Trophoblast cell (in vitro differentiated cells and primary cell): Measurements from ENCODE around the gene SPATA33.
A peak's percentile ranks its signal among the peaks of the same experiment; 100 is the strongest.

ENCODE experiments used
- DNase-seq, 2 donors: peaks; one replicate each; pipeline ENCODE4 v3.0.0-alpha.2; 2016
- H2AFZ ChIP-seq: 2 replicates; pipeline ENCODE4 v1.6.1; 2013; ENCODE audit warnings: low read length, moderate library complexity, mild to moderate bottlenecking; ENCODE audit not compliant: insufficient read depth, poor library complexity
- H2AK5ac ChIP-seq: 2 replicates; pipeline ENCODE4 v1.6.1; 2013; ENCODE audit warnings: mild to moderate bottlenecking, low read length
- H2BK120ac ChIP-seq: 2 replicates; pipeline ENCODE4 v1.6.1; 2013; ENCODE audit warnings: low read length, mild to moderate bottlenecking, moderate library complexity; ENCODE audit not compliant: insufficient read depth, poor library complexity
- H2BK12ac ChIP-seq: 2 replicates; pipeline ENCODE4 v1.6.1; 2013; ENCODE audit warnings: mild to moderate bottlenecking, low read length, moderate library complexity
- H2BK5ac ChIP-seq: 2 replicates; pipeline ENCODE4 v1.6.1; 2013; ENCODE audit warnings: low read length, low read depth, moderate library complexity, mild to moderate bottlenecking; ENCODE audit not compliant: poor library complexity
- H3K14ac ChIP-seq: 2 replicates; pipeline ENCODE4 v1.6.1; 2013; ENCODE audit warnings: mild to moderate bottlenecking, low read length
- H3K18ac ChIP-seq: 2 replicates; pipeline ENCODE4 v1.6.1; 2013; ENCODE audit warnings: mild to moderate bottlenecking, low read length
- H3K23ac ChIP-seq: 2 replicates; pipeline ENCODE4 v1.6.1; 2013; ENCODE audit warnings: low read length
- H3K27ac ChIP-seq: 2 replicates; pipeline ENCODE4 v1.5.1; 2013; ENCODE audit warnings: low read depth, mild to moderate bottlenecking, inconsistent platforms, low read length, moderate library complexity
- H3K27me3 ChIP-seq: 2 replicates; pipeline ENCODE4 v1.6.1; 2013; ENCODE audit warnings: inconsistent platforms, mild to moderate bottlenecking, low read length, moderate library complexity; ENCODE audit not compliant: insufficient read depth
- H3K36me3 ChIP-seq, 2 experiments: 1 replicate in 1 of 2; 2 replicates in 1 of 2; pipeline ENCODE4 v1.6.1; 2013; ENCODE audit warnings: low read length in 2 of 2, mild to moderate bottlenecking in 2 of 2, moderate library complexity in 1 of 2; ENCODE audit not compliant: insufficient read depth in 2 of 2, control insufficient read depth in 1 of 2
- H3K4ac ChIP-seq: 2 replicates; pipeline ENCODE4 v1.6.1; 2013; ENCODE audit warnings: low read depth, mild to moderate bottlenecking, low read length, moderate library complexity
- H3K4me1 ChIP-seq, 2 experiments: 1 replicate in 1 of 2; 2 replicates in 1 of 2; pipeline ENCODE4 v1.6.1; 2013; ENCODE audit warnings: low read length in 2 of 2, mild to moderate bottlenecking in 2 of 2, moderate library complexity in 1 of 2; ENCODE audit not compliant: insufficient read depth in 2 of 2, control insufficient read depth in 1 of 2
- H3K4me2 ChIP-seq: 2 replicates; pipeline ENCODE4 v1.6.1; 2013; ENCODE audit warnings: inconsistent platforms, mild to moderate bottlenecking, low read length, moderate library complexity
- H3K4me3 ChIP-seq: 2 replicates; pipeline ENCODE4 v1.5.1; 2013; ENCODE audit warnings: mild to moderate bottlenecking, low read depth, low read length, inconsistent platforms
- H3K79me1 ChIP-seq: one replicate; pipeline ENCODE4 v1.6.1; 2013; ENCODE audit warnings: low read length
- H3K79me2 ChIP-seq: 2 replicates; pipeline ENCODE4 v1.6.1; 2013; ENCODE audit warnings: low read length, mild to moderate bottlenecking; ENCODE audit not compliant: control insufficient read depth, insufficient read depth, poor library complexity
- H3K9ac ChIP-seq: 2 replicates; pipeline ENCODE4 v1.6.1; 2013; ENCODE audit warnings: mild to moderate bottlenecking, low read length
- H3K9me3 ChIP-seq: 2 replicates; pipeline ENCODE4 v1.6.1; 2013; ENCODE audit warnings: low read depth, mild to moderate bottlenecking, control low read depth, inconsistent platforms, low read length; ENCODE audit not compliant: insufficient read depth
- H4K12ac ChIP-seq: 2 replicates; pipeline ENCODE4 v1.6.1; 2013; ENCODE audit warnings: low read depth, mild to moderate bottlenecking, low read length, moderate library complexity
- H4K8ac ChIP-seq: 2 replicates; pipeline ENCODE4 v1.6.1; 2013; ENCODE audit warnings: low read depth, mild to moderate bottlenecking, low read length, moderate library complexity
- H4K91ac ChIP-seq: one replicate; pipeline ENCODE4 v1.6.1; 2013; ENCODE audit warnings: low read depth, mild to moderate bottlenecking, low read length, moderate library complexity
- WGBS: extraction: QIAGEN DNeasy Blood & Tissue Kit; methylation state at CpG from one replicate; pipeline ENCODE4 v1.1.7; 2013; ENCODE audit warnings: missing lambda C conversion rate; ENCODE audit not compliant: insufficient read length, insufficient coverage; ENCODE audit errors: extremely low coverage; 5-methylcytosine and 5-hydroxymethylcytosine counted together

SPATA33 gene

GRCh38 chr16:89613231-89613953, 44.2 kb upstream of the SPATA33 start, which contains the start of gene DPEP1:
DPEP1 (plus strand) TSS chr16:89613642; CDS start chr16:89630411, 16,769 bp downstream.
- Histone ChIP-seq H2AFZ (no peak within 1 kb of the TSS), H4K12ac (no peak within 1 kb of the TSS), H2BK5ac (no peak within 1 kb of the TSS), H2BK12ac (no peak within 1 kb of the TSS), H3K4me2 (no peak within 1 kb of the TSS), H3K27ac (no peak within 1 kb of the TSS), H3K36me3 (no peaks in the 10 kb centered on the region), H3K18ac (no peak within 1 kb of the TSS), H3K4ac (no peak within 1 kb of the TSS), H3K4me3 (peak within 1 kb of the TSS; percentile 23), H2BK120ac (no peak within 1 kb of the TSS), H4K8ac (no peak within 1 kb of the TSS), H3K79me1 (no peaks in the 10 kb centered on the region), H3K79me2 (no peaks in the 10 kb centered on the region), H4K91ac (no peak within 1 kb of the TSS), H2AK5ac (no peak within 1 kb of the TSS), H3K27me3 (no peaks in the 10 kb centered on the region), H3K23ac (no peak within 1 kb of the TSS), H3K9ac (no peak within 1 kb of the TSS), H3K9me3 (no peaks in the 10 kb centered on the region), H3K14ac (no peak within 1 kb of the TSS), H3K4me1 (no peaks in the 10 kb centered on the region)
- WGBS = no CpG with 5 or more reads among the region's 19 CpGs
- no peak for DNase-seq

DNA sequence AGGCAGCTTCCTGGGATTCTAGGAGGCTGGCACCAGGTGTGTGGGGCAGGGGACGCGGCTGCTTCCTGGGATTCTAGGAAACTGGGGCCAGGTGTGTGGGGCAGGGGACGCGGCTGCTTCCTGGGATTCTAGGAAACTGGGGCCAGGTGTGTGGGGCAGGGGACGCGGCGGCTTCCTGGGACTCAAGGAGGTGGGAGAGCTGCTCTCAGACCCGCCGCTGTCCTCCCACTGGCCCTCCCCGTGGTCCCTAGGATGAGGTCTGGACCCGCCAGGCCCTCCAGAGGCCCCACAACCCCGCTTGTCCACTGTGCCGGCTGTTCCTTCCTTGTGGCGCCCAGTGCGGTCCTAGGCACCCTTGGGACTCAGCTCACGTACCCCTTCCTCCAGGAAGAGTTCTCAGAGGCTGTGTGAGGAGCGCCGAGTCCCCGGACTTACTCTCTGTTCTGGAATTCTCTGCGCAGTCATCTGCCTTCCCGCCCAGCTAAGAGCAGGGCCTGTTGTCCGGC, 43.6 kb upstream of the SPATA33 start:
- Histone ChIP-seq H3K27me3 (no peaks in the 10 kb centered on the region), H3K36me3 (no peaks in the 10 kb centered on the region), H3K9ac (no peak overlapping the region), H3K4me3 (no peak overlapping the region), H3K9me3 (no peaks in the 10 kb centered on the region), H3K14ac (no peak overlapping the region), H3K18ac (no peak overlapping the region), H3K79me2 (no peaks in the 10 kb centered on the region), H2AFZ (no peak overlapping the region), H3K4me2 (no peak overlapping the region), H3K4ac (no peak overlapping the region), H2BK5ac (no peak overlapping the region), H3K23ac (no peak overlapping the region), H4K8ac (no peak overlapping the region), H3K27ac (no peak overlapping the region), H2AK5ac (no peak overlapping the region), H2BK120ac (no peak overlapping the region), H4K91ac (no peak overlapping the region), H3K4me1 (no peaks in the 10 kb centered on the region), H4K12ac (no peak overlapping the region), H2BK12ac (no peak overlapping the region), H3K79me1 (no peaks in the 10 kb centered on the region)
- no CpG with 5 or more reads among the region's 22 CpGs for WGBS
- DNase-seq = no peak

DNA sequence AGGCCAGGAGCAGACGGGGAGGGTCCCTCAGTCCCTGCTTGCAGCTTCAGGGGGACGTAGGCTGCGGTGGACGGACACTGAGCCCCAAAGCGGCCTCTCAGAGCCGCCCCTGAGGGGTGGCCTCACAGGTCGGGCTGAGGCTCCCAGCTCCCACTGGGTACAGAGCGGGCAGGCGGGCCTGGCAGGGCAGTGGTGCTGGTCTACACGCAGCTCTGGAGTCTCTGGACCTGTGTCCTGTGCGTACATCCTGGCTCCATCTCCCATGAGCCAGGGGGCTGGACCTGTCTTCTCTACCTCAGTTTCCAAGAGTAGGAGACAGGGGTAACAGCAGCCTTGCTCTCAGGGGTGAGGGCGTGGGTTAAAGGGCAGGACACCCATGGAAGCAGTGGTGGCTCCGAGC, 42.5 kb upstream of the SPATA33 start:
- no peak overlapping the region for H2BK5ac ChIP-seq

DNA sequence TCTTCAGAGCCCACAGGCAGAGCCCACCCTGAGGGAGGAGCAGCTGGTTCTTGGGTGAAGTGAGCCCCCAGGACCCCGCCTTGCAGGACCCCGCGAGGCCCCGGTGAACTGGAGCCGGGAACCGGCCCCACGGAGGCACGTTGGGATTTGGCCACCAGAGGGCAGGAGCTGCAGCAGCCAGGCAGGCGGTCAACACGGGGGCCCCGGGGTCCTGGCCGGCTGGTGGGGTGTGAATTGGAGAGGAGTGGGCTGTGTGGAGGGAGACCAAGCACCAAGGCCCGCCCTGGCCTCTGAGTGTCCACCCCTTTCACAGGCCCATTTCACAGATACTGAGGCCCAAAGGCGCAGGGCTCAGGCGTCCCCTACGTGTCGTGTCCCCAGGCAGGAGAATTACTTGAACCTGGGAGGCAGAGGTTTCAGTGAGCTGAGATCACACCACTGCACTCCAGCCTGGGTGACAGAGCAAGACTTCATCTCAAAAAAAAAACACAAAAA, 42.0 kb upstream of the SPATA33 start:
- H4K12ac ChIP-seq = no peak overlapping the region
- H3K79me2 ChIP-seq = no peaks in the 10 kb centered on the region
- no CpG with 5 or more reads among the region's 17 CpGs for WGBS
- no peak overlapping the region for H2AK5ac ChIP-seq
- H3K9ac ChIP-seq = no peak overlapping the region
- H3K4ac ChIP-seq = no peak overlapping the region
- peak in 1 of 2 donors; percentile 35 for DNase-seq
- no peak overlapping the region for H2AFZ ChIP-seq
- H3K18ac ChIP-seq = no peak overlapping the region
- H3K23ac ChIP-seq = no peak overlapping the region
- no peak overlapping the region for H3K4me3 ChIP-seq
- no peaks in the 10 kb centered on the region for H3K27me3 ChIP-seq
- H3K14ac ChIP-seq = no peak overlapping the region
- no peak overlapping the region for H3K4me2 ChIP-seq
- no peaks in the 10 kb centered on the region for H3K79me1 ChIP-seq
- H4K91ac ChIP-seq = no peak overlapping the region
- H3K27ac ChIP-seq = no peak overlapping the region
- no peaks in the 10 kb centered on the region for H3K9me3 ChIP-seq
- H3K36me3 ChIP-seq = no peaks in the 10 kb centered on the region
- H2BK12ac ChIP-seq = peak overlapping the region; percentile 8
- H2BK120ac ChIP-seq = no peak overlapping the region
- no peaks in the 10 kb centered on the region for H3K4me1 ChIP-seq
- no peak overlapping the region for H2BK5ac ChIP-seq
- no peak overlapping the region for H4K8ac ChIP-seq

More for the DNA sequence above, 42.5 kb upstream of the SPATA33 start:
- no peaks in the 10 kb centered on the region for H3K79me2 ChIP-seq
- no peak overlapping the region for H2BK120ac ChIP-seq
- H3K9ac ChIP-seq = no peak overlapping the region
- H4K12ac ChIP-seq = no peak overlapping the region
- H3K27ac ChIP-seq = no peak overlapping the region
- H3K79me1 ChIP-seq = no peaks in the 10 kb centered on the region
- H3K4me2 ChIP-seq = no peak overlapping the region
- H3K9me3 ChIP-seq = no peaks in the 10 kb centered on the region
- H2AK5ac ChIP-seq = no peak overlapping the region
- no peaks in the 10 kb centered on the region for H3K4me1 ChIP-seq
- no peak overlapping the region for H2BK12ac ChIP-seq
- H3K4ac ChIP-seq = no peak overlapping the region
- no CpG with 5 or more reads among the region's 13 CpGs for WGBS
- H3K23ac ChIP-seq = no peak overlapping the region
- no peak overlapping the region for H4K8ac ChIP-seq
- no peak overlapping the region for H3K4me3 ChIP-seq
- no peak overlapping the region for H3K18ac ChIP-seq
- H4K91ac ChIP-seq = no peak overlapping the region
- no peaks in the 10 kb centered on the region for H3K36me3 ChIP-seq
- H3K27me3 ChIP-seq = no peaks in the 10 kb centered on the region
- DNase-seq = no peak
- no peak overlapping the region for H2AFZ ChIP-seq
- H3K14ac ChIP-seq = no peak overlapping the region
